Prostate gland (tissue), 2 donors: Measurements from ENCODE around the gene CD47. TPM values are rescaled to one million over a fixed set of nuclear protein-coding genes. Genes with fewer than 3 reads are reported as not detected.

Experiments used
- DNase-seq: peaks from one replicate; pipeline ENCODE4 v3.0.0-alpha.2; 2019; ENCODE audit warnings: low spot score
- H3K27ac ChIP-seq, 2 donors: fragments of 200-600 bp; sonication (generic); 2 replicates each; pipeline ENCODE4 v1.5.1; 2017 to 2019
- H3K27me3 ChIP-seq: fragments of 200-600 bp; sonication (generic); replicated peaks from 2 replicates; pipeline ENCODE4 v1.5.1; 2019; ENCODE audit not compliant: insufficient read depth
- H3K36me3 ChIP-seq, 2 donors: fragments of 200-600 bp; sonication (generic); 1 replicate in 1 of 2; 2 replicates in 1 of 2; pipeline versions ENCODE4 v1.5.1 to v1.8.1; 2017 to 2019
- H3K4me1 ChIP-seq: fragments of 200-600 bp; sonication (generic); replicated peaks from 2 replicates; pipeline ENCODE4 v1.5.1; 2019
- H3K4me3 ChIP-seq, 2 donors: fragments of 200-600 bp; sonication (generic); 2 replicates each; pipeline ENCODE4 v1.5.1; 2017 to 2019
- H3K9me3 ChIP-seq: fragments of 200-600 bp; sonication (generic); 2 replicates; pipeline ENCODE4 v1.5.1; 2017
- CTCF ChIP-seq, 4 experiments: fragments of 200-600 bp in 2 of 4; fragments of 450-650 bp in 2 of 4; sonication (generic) in 2 of 4; IDR thresholded peaks; 1 replicate in 3 of 4; 2 replicates in 1 of 4; pipeline ENCODE4 v1.5.1; 2016 to 2019; ENCODE audit warnings: antibody characterized with exemption in 4 of 4, mild to moderate bottlenecking in 2 of 4, moderate library complexity in 2 of 4
- POLR2A ChIP-seq: fragments of 450-650 bp; IDR thresholded peaks from one replicate; pipeline ENCODE4 v1.6.1; 2016; ENCODE audit warnings: antibody characterized with exemption, mild to moderate bottlenecking
- POLR2AphosphoS5 ChIP-seq: sonication (generic); formaldehyde crosslinking; IDR thresholded peaks from one replicate; pipeline ENCODE4 v1.6.1; 2017; ENCODE audit warnings: antibody characterized with exemption
- WGBS: methylation state at CpG from one replicate; pipeline ENCODE4 v1.1.5; 2018; 5-methylcytosine and 5-hydroxymethylcytosine counted together
- intact Hi-C: fragments of 100-400 bp; cut with DNase I; formaldehyde crosslinking; loops from one replicate; pipeline ENCODE4 v1.14.2; 2022
- total RNA-seq, 2 donors: library from RNA; depleted of rRNA; stranded (reverse); fragments of >200 nt; gene quantifications; one replicate each; pipeline ENCODE4 v1.1.0, GENCODE V29; 2016

The CD47 gene
- total RNA-seq, 2 donors from 2014 or later, result 90.1 to 197 TPM

GRCh38 chr3:108085370-108085769 lies 5.5 kb downstream of the CD47 start:
- TF ChIP-seq CTCF (IDR thresholded peaks at IDR 0.05), result no peak
- no peak for TF ChIP-seq POLR2AphosphoS5
- TF ChIP-seq POLR2A, result no peak
- Histone ChIP-seq H3K4me1 (no peaks in the 10 kb centered on the region), H3K27ac (no peak overlapping the region), H3K4me3 (no peak overlapping the region), H3K36me3 (no peaks in the 10 kb centered on the region), H3K27me3 (no peaks in the 10 kb centered on the region), H3K9me3 (no peaks in the 10 kb centered on the region)
- DNase-seq, result no peak
- intact Hi-C loops, result loop anchor here (5.0 to 10.0 kb wide), 2 partner anchors 137 to 389 kb away; partner anchors contain the start of gene IFT57

- DNase-seq, result no peak
- intact Hi-C loops, result loop anchor here (10.0 kb wide), 1 partner anchor 395 kb away; no protein-coding TSS in a partner anchor
- no peaks in the 10 kb centered on the region for H3K36me3 ChIP-seq
- no peak overlapping the region for H3K27ac ChIP-seq
- 81% methylated on average over 5 of the region's 5 CpGs for WGBS
- H3K27me3 ChIP-seq, result no peaks in the 10 kb centered on the region
- no peaks in the 10 kb centered on the region for H3K9me3 ChIP-seq
- no peaks in the 10 kb centered on the region for H3K4me1 ChIP-seq
- no peak overlapping the region for H3K4me3 ChIP-seq
- TF ChIP-seq POLR2AphosphoS5 (no peak), CTCF (IDR thresholded peaks at IDR 0.05) (no peak), POLR2A (no peak)
Measured at GRCh38 chr3:108079877-108080276, 11.0 kb downstream of the CD47 start.

GRCh38 chr3:108079043-108079442 lies 11.8 kb downstream of the CD47 start:
- DNase-seq, result no peak
- H3K9me3 ChIP-seq, result no peaks in the 10 kb centered on the region
- H3K27me3 ChIP-seq, result no peaks in the 10 kb centered on the region
- intact Hi-C loops, result no loop called here
- 100% methylated on average over 1 of the region's 1 CpG for whole genome bisulfite sequencing
- H3K36me3 ChIP-seq, result no peaks in the 10 kb centered on the region
- no peak overlapping the region for H3K4me3 ChIP-seq
- TF ChIP-seq POLR2AphosphoS5 (no peak), POLR2A (no peak), CTCF (IDR thresholded peaks at IDR 0.05) (no peak)
- no peak overlapping the region for H3K27ac ChIP-seq
- H3K4me1 ChIP-seq, result no peaks in the 10 kb centered on the region

- intact Hi-C loops, result no loop called here
- WGBS, result 70% methylated on average over 2 of the region's 2 CpGs
- no peak for TF ChIP-seq CTCF (IDR thresholded peaks at IDR 0.05)
- no peak for TF ChIP-seq POLR2A
- no peak for TF ChIP-seq POLR2AphosphoS5
Measured at GRCh38 chr3:108076564-108076963, 14.3 kb downstream of the CD47 start.

GRCh38 chr3:108073764-108074431 lies 16.9 kb downstream of the CD47 start:
- DNase-seq, result no peak
- WGBS, result 77% methylated on average over 5 of the region's 5 CpGs
- Histone ChIP-seq H3K4me3 (no peak overlapping the region), H3K27ac (no peak overlapping the region), H3K9me3 (no peaks in the 10 kb centered on the region), H3K4me1 (no peaks in the 10 kb centered on the region), H3K27me3 (no peaks in the 10 kb centered on the region), H3K36me3 (no peaks in the 10 kb centered on the region)
- intact Hi-C loops, result no loop called here
- TF ChIP-seq POLR2AphosphoS5 (no peak), POLR2A (no peak), CTCF (IDR thresholded peaks at IDR 0.05) (no peak)

More at GRCh38 chr3:108076564-108076963, 14.3 kb downstream of the CD47 start:
- no peak overlapping the region for H3K27ac ChIP-seq
- no peak overlapping the region for H3K4me3 ChIP-seq
- DNase-seq, result no peak
- H3K36me3 ChIP-seq, result no peaks in the 10 kb centered on the region
- no peaks in the 10 kb centered on the region for H3K4me1 ChIP-seq
- no peaks in the 10 kb centered on the region for H3K27me3 ChIP-seq
- H3K9me3 ChIP-seq, result no peaks in the 10 kb centered on the region
